IPS DF 4.7 (cell line): Measurements from ENCODE around the gene GRIP2.

Experiments used
- DNase-seq: peaks from one replicate; pipeline ENCODE4 v3.0.0-alpha.2; 2013; ENCODE audit warnings: low spot score; ENCODE audit errors: extremely low read depth

The GRIP2 gene

GRCh38 chr3:14540821-14541385 is 761 bp upstream of the GRIP2 start:
- no peak for DNase-seq

- no peak for DNase-seq
Measured at GRCh38 chr3:14539384-14539741, 779 bp downstream of the GRIP2 start.

GRCh38 chr3:14538451-14539088 is 1.6 kb downstream of the GRIP2 start:
- DNase-seq, result no peak

GRCh38 chr3:14537590-14538450 is 2.3 kb downstream of the GRIP2 start:
- DNase-seq, result no peak

- DNase-seq, result no peak
Measured at GRCh38 chr3:14536837-14537589, 3.1 kb downstream of the GRIP2 start.

GRCh38 chr3:14536055-14536815 is 3.9 kb downstream of the GRIP2 start:
- DNase-seq, result no peak

GRCh38 chr3:14535616-14536015 is 4.5 kb downstream of the GRIP2 start:
- DNase-seq, result no peak

GRCh38 chr3:14534516-14535191 is 5.5 kb downstream of the GRIP2 start:
- DNase-seq, result peak; percentile 79

- DNase-seq, result no peak
Measured at GRCh38 chr3:14533457-14533958, 6.6 kb downstream of the GRIP2 start.

GRCh38 chr3:14532691-14533456 is 7.3 kb downstream of the GRIP2 start:
- DNase-seq, result no peak

- DNase-seq, result no peak
Measured at GRCh38 chr3:14531856-14532395, 8.2 kb downstream of the GRIP2 start.

- DNase-seq, result no peak
Measured at GRCh38 chr3:14528081-14528480, 12.1 kb downstream of the GRIP2 start.

- DNase-seq, result no peak
Measured at GRCh38 chr3:14525685-14526631, 14.2 kb downstream of the GRIP2 start.

GRCh38 chr3:14524920-14525660 is 15.1 kb downstream of the GRIP2 start:
- no peak for DNase-seq

- no peak for DNase-seq
Measured at GRCh38 chr3:14524311-14524711, 15.8 kb downstream of the GRIP2 start.

- no peak for DNase-seq
Measured at GRCh38 chr3:14523792-14524191, 16.4 kb downstream of the GRIP2 start.

GRCh38 chr3:14522768-14523167 is 17.4 kb downstream of the GRIP2 start:
- DNase-seq, result no peak
